GM12892 (cell line): ENCODE results near the gene ABHD18.

Experiments used
- POLR2A ChIP-seq: IDR thresholded peaks from 2 replicates; pipeline ENCODE4 v1.6.1; 2011; ENCODE audit warnings: low read depth, low read length, control low read depth
- POLR2AphosphoS5 ChIP-seq: IDR thresholded peaks from 2 replicates; pipeline ENCODE4 v1.6.1; 2011; ENCODE audit warnings: low read depth, low read length, control low read depth

GRCh38 chr4:127995776-127996175 lies 30.6 kb downstream of the ABHD18 start:
- TF ChIP-seq POLR2A: no peak
- no peak for TF ChIP-seq POLR2AphosphoS5
